HAP-1 (cell line): ENCODE results near the gene MAST4.
"Not testable (repeated sequence)": the region's sequence is repeated elsewhere in the genome, so short reads cannot be mapped to it uniquely, and the experiment has no call there.

Source experiments
- DNase-seq, 2 experiments: peaks; one replicate each; pipeline ENCODE4 v3.0.0-alpha.2; 2016 to 2020; ENCODE audit warnings: low spot score in 2 of 2
- H3K27me3 ChIP-seq: fragments of 250-450 bp; sonication (Bioruptor Pico); 2 replicates; pipeline ENCODE4 v1.5.1; 2020; ENCODE audit warnings: low read depth, mild to moderate bottlenecking, moderate library complexity
- H3K36me3 ChIP-seq: fragments of 250-450 bp; sonication (Bioruptor Pico); replicated peaks from 2 replicates; pipeline ENCODE4 v1.5.1; 2020; ENCODE audit warnings: mild to moderate bottlenecking
- H3K4me1 ChIP-seq: fragments of 250-450 bp; sonication (Bioruptor Pico); 2 replicates; pipeline ENCODE4 v1.5.1; 2020; ENCODE audit warnings: mild to moderate bottlenecking
- H3K4me3 ChIP-seq: fragments of 250-450 bp; sonication (Bioruptor Pico); 2 replicates; pipeline ENCODE4 v1.5.1; 2020; ENCODE audit warnings: mild to moderate bottlenecking, moderate library complexity
- H3K9me3 ChIP-seq: fragments of 250-450 bp; sonication (Bioruptor Pico); 2 replicates; pipeline ENCODE4 v1.5.1; 2020; ENCODE audit warnings: mild to moderate bottlenecking, moderate library complexity
- in situ Hi-C: fragments of 300-500 bp; cut with MboI; formaldehyde crosslinking; loops from 3 replicates; pipeline ENCODE4 v1.14.3; 2020; ENCODE audit warnings: low sequenced_read_pairs, inconsistent platforms, mixed read lengths

Gene MAST4

DNA sequence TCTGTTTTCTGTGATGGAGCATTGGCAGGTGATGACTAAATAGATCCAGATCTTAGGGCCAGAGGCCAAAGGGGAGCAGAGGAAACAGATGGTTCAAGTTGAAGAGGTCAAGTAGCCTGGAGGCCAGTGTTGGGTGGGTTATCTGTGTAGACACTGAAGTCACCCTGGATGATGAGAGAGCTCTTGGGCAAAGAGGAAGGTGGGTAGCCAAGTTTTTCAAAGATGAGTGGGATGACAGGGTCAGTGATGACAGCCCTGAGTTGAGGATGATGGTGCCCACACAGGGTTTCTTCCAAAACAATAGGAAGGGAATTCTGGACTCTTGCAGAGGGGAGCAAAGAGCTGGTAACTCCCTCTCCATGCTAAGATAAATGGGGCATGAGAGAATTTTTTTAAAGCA, 523.8 kb downstream of the MAST4 start:
- in situ Hi-C loops = no loop called here

DNA sequence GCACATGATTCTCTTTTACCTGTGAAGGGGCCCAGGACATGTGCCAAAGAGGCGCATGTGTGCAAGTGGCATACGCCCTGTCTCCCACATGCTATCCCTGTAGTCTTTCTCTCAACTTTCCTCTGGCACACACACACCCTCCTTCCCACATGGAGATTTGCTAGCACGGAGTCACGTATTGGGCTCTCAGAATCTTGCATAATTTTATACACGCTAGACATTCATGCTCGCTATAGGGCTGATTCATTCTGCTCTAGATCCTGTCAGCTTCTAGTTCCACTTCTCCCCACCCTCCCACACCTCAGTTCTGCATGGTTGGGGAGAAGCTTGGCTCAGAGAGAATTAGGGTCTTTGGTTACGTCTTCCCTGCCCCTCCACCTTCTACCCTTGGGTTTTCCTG, 527.6 kb downstream of the MAST4 start:
- in situ Hi-C loops = no loop called here
- no peak for DNase-seq

More for the DNA sequence above, 523.8 kb downstream of the MAST4 start:
- Histone ChIP-seq H3K4me1 (no peaks in the 10 kb centered on the region; the same call in 1 of the 2 replicates), H3K27me3 (no peaks in the 10 kb centered on the region), H3K9me3 (no peaks in the 10 kb centered on the region), H3K4me3 (no peak overlapping the region), H3K36me3 (no peaks in the 10 kb centered on the region; the same call in 1 of the 2 replicates)
- DNase-seq = no peak

DNA sequence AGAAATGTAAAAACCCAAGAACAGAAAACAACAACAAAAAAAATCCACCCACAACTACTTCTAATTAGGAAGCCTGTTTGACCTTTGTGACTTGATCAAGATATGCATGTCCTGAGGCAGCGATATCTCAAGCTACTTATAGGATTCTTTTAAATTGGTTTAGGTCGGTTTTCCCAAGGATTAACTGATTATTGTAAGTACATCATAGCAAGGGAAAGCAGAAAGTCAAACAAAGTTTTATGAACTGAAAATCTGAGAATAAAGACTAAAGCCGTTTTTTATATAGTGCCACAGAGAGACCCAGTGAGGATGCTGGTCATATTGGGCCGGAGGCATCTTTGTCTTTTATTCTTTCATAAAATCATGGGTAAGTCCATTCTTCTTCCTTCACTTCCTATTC, 528.4 kb downstream of the MAST4 start:
- H3K4me1 ChIP-seq = no peaks in the 10 kb centered on the region; the same call in 1 of the 2 replicates

More for the DNA sequence above, 527.6 kb downstream of the MAST4 start:
- H3K36me3 ChIP-seq = no peaks in the 10 kb centered on the region; the same call in 1 of the 2 replicates
- no peaks in the 10 kb centered on the region; the same call in 1 of the 2 replicates for H3K4me1 ChIP-seq
- H3K9me3 ChIP-seq = peaks cover 2% of the 10 kb centered on the region
- no peaks in the 10 kb centered on the region for H3K27me3 ChIP-seq
- no peak overlapping the region for H3K4me3 ChIP-seq

GRCh38 chr5:67127347-67127895, 531.2 kb downstream of the MAST4 start:
- H3K4me1 ChIP-seq, H3K9me3 ChIP-seq, H3K27me3 ChIP-seq, H3K36me3 ChIP-seq, H3K4me3 ChIP-seq, in situ Hi-C loops, DNase-seq: not testable (repeated sequence)

More for the DNA sequence above, 528.4 kb downstream of the MAST4 start:
- peak in 1 of 2 experiments; percentile 53 for DNase-seq
- no peaks in the 10 kb centered on the region for H3K27me3 ChIP-seq
- peaks cover 2% of the 10 kb centered on the region for H3K9me3 ChIP-seq
- no peak overlapping the region for H3K4me3 ChIP-seq
- in situ Hi-C loops = no loop called here
- no peaks in the 10 kb centered on the region; the same call in 1 of the 2 replicates for H3K36me3 ChIP-seq

- Histone ChIP-seq H3K4me1 (no peaks in the 10 kb centered on the region; the same call in 1 of the 2 replicates), H3K27me3 (no peaks in the 10 kb centered on the region), H3K36me3 (0 out of 2 replicates have a peak, but pooled peaks cover 2% of the 10 kb centered on the region), H3K4me3 (no peak overlapping the region), H3K9me3 (peaks cover 2% of the 10 kb centered on the region)
- in situ Hi-C loops = no loop called here
- DNase-seq = no peak
Measured at GRCh38 chr5:67129768-67130167, 533.6 kb downstream of the MAST4 start.

DNA sequence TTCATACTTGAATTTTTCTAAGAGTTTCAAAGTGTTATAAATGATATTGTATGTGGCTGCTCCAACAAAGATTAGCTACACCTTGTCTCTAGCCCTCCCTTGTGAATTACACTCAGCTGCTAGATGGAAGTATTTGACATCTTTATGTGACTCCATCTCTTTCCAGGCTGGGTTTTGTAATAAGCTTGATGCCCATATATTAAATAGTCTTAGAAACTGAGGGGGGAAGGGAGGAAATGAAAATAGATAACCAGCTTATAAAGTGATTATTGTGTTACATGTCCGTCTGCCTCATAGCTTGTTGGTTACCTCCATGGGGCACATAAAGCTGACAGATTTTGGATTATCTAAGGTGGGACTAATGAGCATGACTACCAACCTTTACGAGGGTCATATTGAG, 537.0 kb downstream of the MAST4 start:
- Histone ChIP-seq H3K9me3 (no peaks in the 10 kb centered on the region), H3K36me3 (peaks cover 2% of the 10 kb centered on the region; the same call in 1 of the 2 replicates), H3K27me3 (no peaks in the 10 kb centered on the region), H3K4me3 (no peak overlapping the region), H3K4me1 (no peaks in the 10 kb centered on the region)
- in situ Hi-C loops = no loop called here
- DNase-seq = no peak

DNA sequence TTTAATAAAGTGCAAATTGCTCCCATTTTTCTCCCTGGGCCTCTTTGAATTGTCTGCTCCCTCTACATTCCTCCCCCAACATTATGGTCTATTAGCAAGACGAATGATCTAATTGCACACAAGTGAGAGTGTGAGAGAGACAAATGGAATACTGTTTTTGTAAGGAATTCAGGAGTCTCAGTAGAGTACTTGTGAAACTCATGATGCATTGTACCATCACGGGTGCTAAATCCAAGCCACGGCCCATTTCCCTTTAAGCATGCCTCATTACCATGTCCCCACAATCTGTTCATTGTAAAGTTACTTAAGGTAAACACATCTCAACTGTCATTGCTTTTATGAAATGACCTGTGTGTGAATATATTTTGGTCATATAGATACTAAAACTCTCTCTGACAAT, 537.6 kb downstream of the MAST4 start:
- in situ Hi-C loops = no loop called here
- H3K36me3 ChIP-seq = peaks cover 2% of the 10 kb centered on the region; the same call in 1 of the 2 replicates
- H3K27me3 ChIP-seq = no peaks in the 10 kb centered on the region
- H3K4me3 ChIP-seq = no peak overlapping the region
- H3K9me3 ChIP-seq = no peaks in the 10 kb centered on the region
- no peaks in the 10 kb centered on the region for H3K4me1 ChIP-seq
- no peak for DNase-seq

DNA sequence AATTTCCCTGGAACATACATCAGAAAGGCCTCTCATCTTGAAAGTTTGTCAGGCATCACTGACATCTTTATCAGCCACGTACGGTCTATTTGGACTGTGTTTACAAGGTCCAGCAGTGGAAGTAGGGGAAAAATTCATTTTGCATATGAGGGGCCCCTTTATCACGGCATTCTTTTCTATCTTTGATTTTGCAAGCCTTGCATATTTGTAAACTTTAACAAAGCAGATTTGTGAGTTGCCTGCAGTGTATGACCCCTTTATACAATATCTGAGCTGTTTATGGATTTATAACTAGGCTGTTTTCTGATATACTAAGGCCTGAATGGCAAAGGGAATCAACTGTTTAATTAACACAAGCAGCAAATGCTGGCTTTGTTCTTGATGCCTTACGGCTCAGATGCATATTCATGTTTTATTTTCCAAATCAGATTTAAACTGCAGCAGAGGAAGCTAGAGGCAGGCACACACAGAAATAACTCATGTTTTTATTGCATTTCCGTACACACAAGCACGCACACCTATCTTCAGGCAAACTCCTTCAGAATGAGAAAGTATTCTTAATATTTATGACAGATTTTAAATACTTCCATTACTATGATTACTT, 539.3 kb downstream of the MAST4 start:
- Histone ChIP-seq H3K27me3 (no peaks in the 10 kb centered on the region), H3K36me3 (peaks cover 2% of the 10 kb centered on the region; the same call in 1 of the 2 replicates)

DNA sequence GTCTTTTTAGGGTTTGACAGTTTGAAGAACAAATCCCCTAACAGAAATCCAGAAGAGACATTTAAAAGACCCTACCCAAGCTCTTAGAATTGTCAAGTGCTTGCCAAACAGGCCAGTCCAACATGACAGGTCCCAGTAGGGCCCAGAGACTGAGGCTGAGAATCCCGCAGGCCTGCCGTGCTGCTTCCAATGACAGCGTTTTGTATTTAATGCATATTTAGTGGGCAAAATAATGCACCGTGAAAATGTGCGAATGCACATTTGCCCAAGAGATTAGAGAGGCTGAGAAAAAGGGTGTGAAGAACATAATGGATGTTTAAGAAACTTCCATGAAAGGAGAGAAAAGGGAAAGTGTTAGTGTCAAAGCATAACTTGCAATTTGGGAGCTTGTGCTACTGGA, 542.8 kb downstream of the MAST4 start:
- peaks cover 9% of the 10 kb centered on the region for H3K36me3 ChIP-seq
- in situ Hi-C loops = no loop called here
- H3K4me3 ChIP-seq = no peak overlapping the region
- no peaks in the 10 kb centered on the region for H3K4me1 ChIP-seq
- no peaks in the 10 kb centered on the region for H3K9me3 ChIP-seq
- no peak for DNase-seq
- no peaks in the 10 kb centered on the region for H3K27me3 ChIP-seq

More for the DNA sequence above, 539.3 kb downstream of the MAST4 start:
- H3K9me3 ChIP-seq = no peaks in the 10 kb centered on the region
- in situ Hi-C loops = no loop called here
- no peak for DNase-seq
- H3K4me3 ChIP-seq = no peak overlapping the region
- no peaks in the 10 kb centered on the region for H3K4me1 ChIP-seq

DNA sequence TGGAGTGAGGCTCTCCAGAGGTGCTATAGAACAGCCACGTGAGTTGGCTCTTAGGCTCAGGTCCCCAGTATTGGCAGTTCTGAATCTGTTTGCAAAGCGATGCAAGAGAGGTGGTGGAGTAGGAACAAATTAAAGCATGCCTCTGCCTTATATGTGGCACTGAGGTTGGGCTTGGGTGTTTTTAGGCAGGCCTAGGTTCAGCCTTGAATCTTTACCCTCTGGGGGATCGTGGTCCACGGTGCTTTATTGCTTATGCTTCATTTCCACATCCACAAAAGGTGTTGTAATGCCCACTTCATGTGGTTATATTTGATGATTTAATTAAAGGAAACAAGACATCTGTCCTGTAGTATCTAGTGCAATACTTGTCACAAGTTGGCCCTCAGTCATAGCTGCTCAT, 544.2 kb downstream of the MAST4 start:
- in situ Hi-C loops = no loop called here
- Histone ChIP-seq H3K4me1 (no peaks in the 10 kb centered on the region), H3K9me3 (no peaks in the 10 kb centered on the region), H3K4me3 (no peak overlapping the region), H3K27me3 (no peaks in the 10 kb centered on the region), H3K36me3 (peaks cover 19% of the 10 kb centered on the region)
- DNase-seq = no peak

- Histone ChIP-seq H3K4me1 (no peaks in the 10 kb centered on the region), H3K27me3 (no peaks in the 10 kb centered on the region), H3K36me3 (peaks cover 31% of the 10 kb centered on the region), H3K4me3 (no peak overlapping the region), H3K9me3 (no peaks in the 10 kb centered on the region)
- no peak for DNase-seq
- in situ Hi-C loops = no loop called here
Measured at GRCh38 chr5:67141644-67142043, 545.5 kb downstream of the MAST4 start.

- H3K36me3 ChIP-seq = peaks cover 31% of the 10 kb centered on the region
- H3K9me3 ChIP-seq = no peaks in the 10 kb centered on the region
- in situ Hi-C loops = no loop called here
- DNase-seq = no peak
- no peaks in the 10 kb centered on the region for H3K4me1 ChIP-seq
- H3K27me3 ChIP-seq = no peaks in the 10 kb centered on the region
- H3K4me3 ChIP-seq = no peak overlapping the region
Measured at GRCh38 chr5:67142816-67143215, 546.6 kb downstream of the MAST4 start.

DNA sequence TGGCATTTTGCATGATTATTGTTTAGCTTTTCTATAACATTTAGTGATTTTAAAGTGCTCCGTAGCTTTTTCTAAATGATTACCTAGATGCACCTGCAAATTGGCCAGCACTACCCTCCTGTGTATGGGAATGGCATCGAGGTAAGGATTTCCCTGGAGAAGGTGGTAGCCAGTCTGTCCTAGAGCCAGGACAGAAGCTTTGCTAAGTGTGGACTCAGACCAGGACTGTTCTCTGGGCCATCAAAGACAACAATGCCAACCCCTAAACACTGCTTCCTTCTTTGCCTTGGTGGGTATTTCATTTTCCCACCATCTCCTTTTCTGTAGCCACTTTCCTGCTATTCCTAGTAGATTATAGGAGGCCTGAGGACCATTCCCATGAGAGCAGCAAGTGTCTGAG, 547.4 kb downstream of the MAST4 start:
- in situ Hi-C loops = no loop called here
- no peaks in the 10 kb centered on the region for H3K9me3 ChIP-seq
- no peaks in the 10 kb centered on the region for H3K4me1 ChIP-seq
- no peaks in the 10 kb centered on the region for H3K27me3 ChIP-seq
- no peak for DNase-seq
- H3K36me3 ChIP-seq = peaks cover 31% of the 10 kb centered on the region
- H3K4me3 ChIP-seq = no peak overlapping the region

DNA sequence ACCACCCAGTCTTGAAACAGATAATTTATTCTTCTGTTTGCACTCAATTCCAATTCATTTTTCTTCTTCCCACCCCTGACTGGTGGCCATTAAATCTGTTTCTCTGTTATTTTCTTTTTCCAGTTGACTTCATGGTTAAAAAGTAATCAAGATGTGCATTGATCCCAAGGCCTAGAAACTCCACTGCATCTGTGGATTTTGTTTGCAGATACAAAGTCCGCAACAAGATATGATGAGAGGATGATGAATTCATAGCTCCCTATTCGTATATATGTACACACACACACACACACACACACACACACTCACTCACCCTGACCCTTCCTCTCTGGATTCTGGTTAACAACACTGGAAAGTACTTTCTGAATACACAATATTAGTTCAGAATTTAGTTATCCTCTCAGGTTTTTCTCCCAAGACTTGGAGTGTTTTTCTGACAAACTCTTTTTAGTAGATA, 548.0 kb downstream of the MAST4 start:
- Histone ChIP-seq H3K4me3 (no peak overlapping the region), H3K4me1 (no peaks in the 10 kb centered on the region), H3K27me3 (no peaks in the 10 kb centered on the region), H3K9me3 (no peaks in the 10 kb centered on the region), H3K36me3 (peaks cover 31% of the 10 kb centered on the region)
- no peak for DNase-seq
- in situ Hi-C loops = no loop called here
